Gastrocnemius medialis (tissue), 4 donors: ENCODE data around the gene SLC35A5. TPM values are rescaled to one million over a fixed set of nuclear protein-coding genes. Genes with fewer than 3 reads are reported as not detected.
A peak's percentile ranks its signal among the peaks of the same experiment; 100 is the strongest.

Source experiments
- ATAC-seq, 2 donors: fragments of 150-250 bp; one replicate each; pipeline ENCODE4 v1.9.1; 2016
- DNase-seq, 2 donors: peaks; one replicate each; pipeline ENCODE4 v3.0.0-alpha.2; 2019
- H3K27ac ChIP-seq, 4 donors: fragments of 200-600 bp; sonication (generic); 1 replicate in 1 of 4; 2 replicates in 3 of 4; pipeline ENCODE4 v1.5.1; 2016 to 2018; ENCODE audit warnings: mild to moderate bottlenecking in 2 of 4, moderate library complexity in 1 of 4
- H3K27me3 ChIP-seq, 3 donors: fragments of 200-600 bp; sonication (generic) in 2 of 3; 1 replicate in 1 of 3; 2 replicates in 2 of 3; pipeline versions ENCODE4 v1.5.1 to v1.6.0; 2016 to 2019; ENCODE audit warnings: mild to moderate bottlenecking in 1 of 3, moderate library complexity in 1 of 3
- H3K36me3 ChIP-seq, 2 donors: fragments of 200-600 bp; sonication (generic) in 1 of 2; one replicate each; pipeline ENCODE4 v1.5.1; 2017 to 2018
- H3K4me1 ChIP-seq, 2 donors: fragments of 200-600 bp; sonication (generic) in 1 of 2; one replicate each; pipeline ENCODE4 v1.5.1; 2016 to 2017; ENCODE audit warnings: mild to moderate bottlenecking in 2 of 2
- H3K4me3 ChIP-seq, 4 donors: fragments of 200-600 bp; sonication (generic) in 3 of 4; 1 replicate in 1 of 4; 2 replicates in 3 of 4; pipeline ENCODE4 v1.5.1; 2016 to 2019; ENCODE audit warnings: mild to moderate bottlenecking in 2 of 4
- H3K9me3 ChIP-seq, 3 donors: fragments of 200-600 bp; sonication (generic) in 2 of 3; 1 replicate in 1 of 3; 2 replicates in 2 of 3; pipeline ENCODE4 v1.5.1; 2016 to 2019
- CTCF ChIP-seq, 5 experiments: fragments of 450-650 bp in 3 of 5; fragments of 200-600 bp in 2 of 5; sonication (generic) in 2 of 5; IDR thresholded peaks in 4 of 5; conservative IDR thresholded peaks in 1 of 5; 1 replicate in 4 of 5; 2 replicates in 1 of 5; pipeline ENCODE4 v1.5.1; 2016 to 2019; ENCODE audit warnings: antibody characterized with exemption in 5 of 5, mild to moderate bottlenecking in 3 of 5, moderate library complexity in 3 of 5
- POLR2A ChIP-seq, 2 donors: fragments of 450-650 bp; IDR thresholded peaks; one replicate each; pipeline ENCODE4 v1.6.1; 2017; ENCODE audit warnings: antibody characterized with exemption in 2 of 2, mild to moderate bottlenecking in 2 of 2, moderate library complexity in 2 of 2
- in situ Hi-C, 4 donors: fragments of 200-750 bp; cut with MboI; loops; one replicate each; pipeline versions ENCODE4 v1.15.0 to v1.8.0; 2017; ENCODE audit warnings: low sequenced_read_pairs in 4 of 4
- intact Hi-C: fragments of 100-400 bp; cut with DNase I; formaldehyde crosslinking; loops from one replicate; pipeline ENCODE4 v1.15.1; 2023; ENCODE audit warnings: low total_unique reads
- total RNA-seq, 4 donors: library from RNA; depleted of rRNA; stranded (reverse); fragments of >200 nt; gene quantifications; one replicate each; pipeline versions ENCODE4 v1.1.0 to v1.2.3, GENCODE V29; 2016

SLC35A5 gene
- total RNA-seq, 4 donors from 2014 or later = 5.0 to 15.3 (median 9.5) TPM

DNA sequence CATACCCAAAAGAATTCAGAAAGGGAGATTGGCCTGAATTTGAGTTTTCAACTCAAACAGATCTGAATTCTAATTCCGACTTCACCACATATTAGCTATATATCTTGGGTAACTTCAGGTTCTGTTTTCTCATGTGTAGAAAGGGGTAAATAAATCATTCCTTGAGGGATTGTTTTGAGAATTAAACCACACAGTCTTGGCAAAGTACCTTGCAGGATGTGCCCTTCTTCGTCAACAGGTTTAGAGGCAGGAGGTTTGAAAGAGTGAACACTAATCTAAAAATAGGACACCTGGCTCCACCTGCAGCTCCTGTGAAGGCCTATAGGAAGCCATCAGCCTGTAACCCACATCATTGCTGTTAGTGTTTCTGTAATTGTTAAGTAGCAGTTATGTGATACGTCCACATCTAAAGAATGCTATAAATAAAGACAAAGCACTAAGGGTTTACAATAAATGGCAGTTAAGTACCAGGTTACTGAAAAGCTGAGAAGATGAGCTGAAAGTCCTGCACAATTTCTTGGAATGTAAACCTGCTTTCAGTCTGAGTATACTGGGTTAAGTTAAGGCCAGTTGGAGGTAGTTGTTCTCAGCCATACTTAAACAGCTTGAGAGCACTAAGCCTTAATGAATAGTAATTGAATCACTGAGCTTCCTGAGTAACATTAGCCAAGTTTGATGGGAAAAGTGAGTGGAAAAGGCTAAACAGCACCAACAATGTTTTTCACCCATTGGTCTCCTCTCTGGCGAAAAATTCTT lies 73.1 kb downstream of the SLC35A5 start:
- H3K4me1 ChIP-seq = peaks cover 0 to 3% of the 10 kb centered on the region in 2 donors
- DNase-seq = no peak
- peak overlapping the region in 3 of 4 donors; percentile 9 to 48 (median 21) for H3K27ac ChIP-seq
- no peaks in the 10 kb centered on the region for H3K36me3 ChIP-seq
- ATAC-seq = no peak
- intact Hi-C loops (no loop called here), in situ Hi-C loops (no loop called here)
- no peak overlapping the region for H3K4me3 ChIP-seq
- H3K27me3 ChIP-seq = no peaks in the 10 kb centered on the region
- TF ChIP-seq CTCF (IDR thresholded peaks at IDR 0.05 in 4 of 5, conservative IDR thresholded peaks at IDR 0.05 in 1 of 5) = no peak
- TF ChIP-seq POLR2A (IDR thresholded peaks at IDR 0.05) = no peak
- no peaks in the 10 kb centered on the region for H3K9me3 ChIP-seq

Other genes starting within 250 kb of the SLC35A5 start
- gene CD200, start 228.9 kb upstream of the SLC35A5 start, total RNA-seq = under 1 TPM; 0.27 to 0.76 (median 0.36) TPM
- not detected for gene BTLA, start 62.6 kb upstream of the SLC35A5 start, total RNA-seq
- 10 to 100 TPM; 34.2 to 61.9 (median 50.7) TPM for gene ATG3, start 83 bp upstream of the SLC35A5 start, total RNA-seq
- gene CCDC80, start 79.1 kb downstream of the SLC35A5 start, total RNA-seq = 10 to 100 TPM in 1 of 4 donors, 1 to 10 TPM in 2, under 1 TPM in 1; 0.63 to 13.5 (median 3.4) TPM